OCI-M1 (cell line): Measurements from ENCODE around the gene OR2V2.
"Not testable (repeated sequence)": the region's sequence is repeated elsewhere in the genome, so short reads cannot be mapped to it uniquely, and the experiment has no call there.

Experiments
- DNase-seq: peaks from one replicate; lab custom pipeline; 2025; lab: John Stamatoyannopoulos, UW

The OR2V2 gene

DNA sequence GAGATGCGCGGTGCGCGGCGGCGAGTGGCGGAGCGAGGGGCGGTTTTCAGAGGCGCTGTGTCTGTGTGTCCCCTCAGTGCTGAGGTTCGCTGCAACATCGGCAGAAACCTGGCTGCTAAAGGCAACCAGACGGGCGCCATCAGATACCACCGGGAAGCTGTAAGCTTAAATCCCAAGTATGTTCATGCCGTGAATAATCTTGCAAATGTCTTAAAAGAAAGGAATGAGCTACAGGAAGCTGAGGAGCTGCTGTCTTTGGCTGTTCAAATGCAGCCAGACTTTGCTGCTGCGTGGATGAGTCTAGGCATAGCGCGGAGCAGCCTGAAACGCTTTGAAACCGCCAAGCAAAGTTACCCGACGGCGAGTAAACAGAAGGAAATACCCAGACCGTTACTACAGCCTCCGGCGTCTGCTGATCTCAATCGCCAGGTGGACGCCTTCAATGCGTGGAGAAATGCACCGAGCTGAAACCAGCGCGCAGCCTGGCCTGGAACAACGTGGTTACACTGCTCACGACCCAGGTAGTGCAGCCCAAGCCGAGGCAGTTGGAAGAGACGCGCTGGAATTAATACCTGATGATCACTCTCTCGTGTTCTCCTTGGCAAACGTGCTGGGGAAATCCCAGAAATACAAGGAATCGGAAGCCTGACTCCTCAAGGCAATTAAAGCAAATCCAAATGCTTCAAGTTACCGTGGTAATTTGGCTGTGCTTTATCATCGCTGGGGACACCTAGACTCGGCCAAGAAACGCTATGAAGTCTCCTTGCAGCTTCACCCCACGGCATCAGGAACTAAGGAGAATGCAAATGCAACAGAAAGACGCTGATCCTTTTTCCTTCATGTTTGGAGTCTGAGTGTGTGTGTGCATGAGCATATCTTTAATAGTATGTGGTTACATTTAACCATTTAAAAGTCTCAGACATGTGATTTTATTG lies 32.3 kb upstream of the OR2V2 start:
- DNase-seq: no peak

- no peak for DNase-seq
These were observed 29.0 kb upstream of the OR2V2 start for GRCh38 chr5:181118369-181118768.

DNA sequence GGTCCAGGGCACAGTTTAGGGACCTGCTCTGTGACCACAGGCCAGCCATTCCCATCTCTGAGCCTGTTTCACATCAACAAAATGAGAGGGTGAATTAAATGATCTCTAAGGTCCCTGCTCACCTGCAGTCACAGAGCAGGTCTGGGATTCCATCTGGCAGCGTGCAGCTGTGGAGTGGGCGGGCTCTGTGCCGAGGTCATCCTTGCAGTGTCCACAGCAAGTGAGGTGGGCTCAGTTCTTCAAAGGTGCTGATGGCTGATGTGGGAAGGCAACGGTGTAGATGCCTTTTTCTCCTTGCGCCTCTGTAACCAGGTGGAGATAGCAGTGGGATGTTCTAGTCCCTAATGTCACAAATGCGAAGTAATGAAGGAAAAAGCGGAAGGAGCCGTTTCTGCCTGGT lies 28.3 kb upstream of the OR2V2 start:
- no peak for DNase-seq

DNA sequence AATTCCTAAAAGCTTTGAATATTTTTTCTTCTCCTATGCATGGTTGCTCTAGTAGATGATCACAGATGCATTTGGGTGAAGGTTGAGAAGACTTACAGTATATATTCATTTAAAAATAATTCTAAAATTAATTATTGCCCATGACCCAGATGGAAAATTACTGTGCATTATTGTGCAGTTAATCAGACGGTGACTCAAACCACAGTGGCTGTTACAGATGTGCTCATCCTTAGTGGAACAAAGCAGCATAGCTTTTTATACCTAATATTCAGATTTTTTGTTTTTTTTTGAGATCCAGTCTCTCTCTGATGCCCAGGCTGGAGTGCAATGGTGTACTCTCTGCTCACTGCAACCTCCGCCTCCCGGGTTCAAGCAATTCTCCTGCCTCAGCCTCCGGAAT lies 27.1 kb upstream of the OR2V2 start:
- no peak for DNase-seq

DNA sequence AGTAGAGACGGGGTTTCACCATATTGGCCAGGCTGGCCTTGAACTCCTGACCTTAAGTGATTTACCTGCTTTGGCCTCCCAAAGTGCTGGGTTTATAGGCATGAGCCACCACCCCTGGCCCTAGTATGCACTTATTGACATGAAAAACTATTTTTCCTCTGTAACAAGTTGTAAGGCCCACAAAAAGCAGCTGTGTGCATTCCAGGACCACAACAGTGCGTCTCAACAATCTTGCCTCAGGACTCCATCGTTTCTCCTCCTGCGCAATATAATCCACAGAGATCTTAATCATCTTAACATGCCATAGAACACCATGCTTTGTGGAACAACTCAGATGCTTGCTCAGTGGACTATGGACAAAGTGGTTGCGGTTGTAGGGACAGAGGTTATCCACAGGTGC lies 26.6 kb upstream of the OR2V2 start:
- DNase-seq: no peak

DNA sequence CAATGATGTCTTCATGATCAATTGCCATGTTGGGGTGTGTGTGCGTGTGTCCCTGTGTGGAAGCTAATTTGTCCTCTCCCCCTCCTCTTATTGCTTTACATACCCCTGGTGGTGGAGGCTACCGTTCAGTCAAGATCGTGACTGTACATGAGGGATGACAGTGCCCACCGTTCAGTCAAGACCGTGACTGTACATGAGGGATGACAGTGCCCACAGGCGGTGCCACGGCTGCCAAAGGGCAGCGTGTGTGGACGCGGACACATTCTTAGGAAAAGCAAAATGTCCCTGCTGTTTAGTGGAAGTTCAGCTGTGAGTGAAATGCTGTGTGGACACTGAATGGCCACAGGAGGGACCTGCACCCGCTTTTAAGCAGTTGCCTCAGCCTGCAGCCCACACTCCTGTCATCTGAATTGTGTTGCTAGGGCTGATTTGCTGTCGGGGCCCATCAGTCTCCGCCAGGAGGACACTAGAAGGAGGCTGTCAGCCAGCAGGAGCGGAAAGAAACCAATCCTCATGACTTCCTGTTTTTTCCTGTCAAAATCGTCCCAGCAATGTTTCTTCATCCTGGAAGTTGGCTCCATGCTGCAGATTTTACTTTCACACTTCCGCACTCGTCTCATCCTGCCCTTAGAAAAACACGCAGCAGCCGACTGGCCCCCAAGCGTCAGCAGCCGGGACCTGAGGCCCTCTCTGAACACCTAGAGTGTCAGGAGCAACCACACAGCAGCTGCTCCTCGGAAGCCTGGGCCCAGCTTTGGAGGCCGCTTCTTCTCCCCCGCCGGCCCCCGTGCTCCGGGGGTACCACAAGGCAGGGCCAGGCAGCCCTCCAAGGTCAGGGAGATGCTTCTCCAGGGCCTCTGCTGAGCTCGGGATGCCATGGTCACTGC lies 25.5 kb upstream of the OR2V2 start:
- DNase-seq: no peak

DNA sequence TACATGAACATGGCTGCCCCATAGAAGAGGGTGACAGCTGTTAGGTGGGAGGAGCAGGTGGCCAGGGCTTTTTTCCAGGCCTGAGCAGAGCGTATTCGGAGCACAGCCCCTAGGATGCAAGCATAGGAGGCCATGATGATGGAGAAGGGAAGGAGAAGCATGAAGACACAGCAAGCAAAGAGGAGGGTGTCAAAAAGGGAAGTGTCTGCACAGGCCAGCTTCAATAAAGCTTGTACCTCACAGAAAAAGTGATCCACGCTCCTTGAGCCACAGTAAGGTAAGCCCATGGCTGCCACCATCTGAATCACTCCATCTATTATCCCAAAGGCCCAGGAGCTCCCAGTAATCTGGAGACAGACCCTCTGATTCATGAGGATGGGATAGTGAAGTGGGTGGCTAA lies 22.9 kb upstream of the OR2V2 start:
- no peak for DNase-seq

DNA sequence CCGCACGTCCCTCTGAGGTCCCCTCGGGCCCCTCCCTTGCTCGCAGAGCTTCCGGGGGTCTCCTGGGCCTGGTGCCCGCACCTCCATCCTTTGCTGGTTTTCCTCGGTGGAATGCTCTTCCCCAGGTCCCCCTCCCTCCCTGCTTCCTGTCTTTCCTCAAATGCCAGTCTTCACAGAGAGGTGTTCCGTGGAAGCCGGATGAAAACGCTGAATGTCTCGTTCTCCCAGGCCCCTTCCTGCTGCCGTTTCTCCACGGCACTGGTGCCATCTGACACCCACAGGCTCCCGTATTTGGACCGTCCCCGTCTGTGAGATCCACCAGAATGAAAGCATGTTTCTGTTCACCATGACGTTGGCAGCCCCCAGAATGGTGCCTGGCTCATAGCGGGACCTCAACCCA lies 20.5 kb upstream of the OR2V2 start:
- no peak for DNase-seq

- DNase-seq: no peak
These were observed 19.9 kb upstream of the OR2V2 start for GRCh38 chr5:181127456-181127855.

DNA sequence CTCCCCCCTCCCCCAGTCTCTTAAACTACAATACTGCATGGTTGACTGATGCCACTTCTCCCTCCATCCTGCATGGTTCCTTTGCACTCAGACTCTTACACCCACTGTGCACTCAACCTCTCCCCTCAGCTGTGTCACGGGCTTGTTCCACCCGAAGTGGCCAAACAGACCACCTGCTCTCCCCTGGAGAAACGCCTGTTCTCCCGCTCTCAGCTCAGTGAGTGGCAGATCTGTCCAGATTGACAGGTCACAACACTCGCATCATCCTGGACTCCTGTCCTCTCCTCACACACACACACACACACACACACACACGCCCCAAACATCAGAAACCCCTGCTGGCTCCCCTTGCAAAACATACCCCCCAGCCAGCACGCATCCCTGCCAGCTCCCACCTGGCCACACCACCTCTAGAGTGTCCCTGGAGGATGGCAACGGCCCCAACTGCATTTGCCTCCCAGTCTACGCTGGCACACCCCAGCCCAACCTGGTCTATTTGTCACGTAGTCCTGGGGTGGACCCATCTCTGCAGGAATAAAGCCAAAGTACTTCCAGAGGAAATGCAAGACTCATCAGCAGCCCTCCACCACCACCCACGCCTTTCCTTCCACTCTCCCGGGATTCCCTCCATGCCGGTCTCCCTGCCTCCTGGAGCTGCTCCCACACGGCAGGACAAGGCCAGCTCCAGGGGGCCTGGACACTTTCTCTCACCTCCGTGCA lies 19.3 kb upstream of the OR2V2 start:
- no peak for DNase-seq

GRCh38 chr5:181129601-181130000 lies 17.8 kb upstream of the OR2V2 start:
- DNase-seq: no peak

GRCh38 chr5:181130081-181130480 lies 17.3 kb upstream of the OR2V2 start:
- not testable (repeated sequence) for DNase-seq

DNA sequence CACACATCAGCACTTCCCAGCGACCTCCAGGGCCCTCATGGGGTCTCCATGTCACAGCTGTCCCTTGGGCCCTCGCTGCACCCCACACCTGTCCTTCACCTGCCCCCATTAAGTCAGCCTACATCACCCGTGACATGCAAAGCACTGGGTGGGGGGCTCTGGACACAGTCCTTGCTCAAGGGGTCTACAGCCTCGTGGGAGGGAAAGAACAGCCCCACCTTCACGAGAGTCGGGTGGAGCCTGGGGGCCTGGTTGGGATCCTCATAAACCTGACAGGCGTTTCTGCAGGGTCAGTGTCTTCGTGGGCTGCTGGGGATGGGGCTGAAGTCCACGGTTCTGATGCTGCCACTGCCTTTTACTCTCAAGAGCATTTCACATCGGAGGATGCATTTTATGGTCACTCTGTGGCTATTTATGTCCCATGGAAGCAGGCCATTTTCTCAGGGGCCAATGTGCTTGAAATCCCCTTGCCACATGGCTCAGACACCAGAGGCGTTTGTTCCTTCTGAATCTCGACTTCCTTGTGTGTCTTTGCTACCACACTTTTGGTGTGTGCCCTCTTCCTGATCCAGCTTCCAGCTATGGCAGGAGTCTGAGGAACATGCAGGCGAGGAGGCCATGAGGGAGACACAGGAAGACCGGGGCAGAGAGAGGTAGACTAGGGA lies 16.4 kb upstream of the OR2V2 start, which contains the start of gene OR2V1:
Gene OR2V1 (minus strand): TSS at position 338 of the 665 bp plus-strand sequence. CDS start 5,865 bp downstream, outside the sequence.
- DNase-seq: no peak

GRCh38 chr5:181131514-181131913 lies 15.9 kb upstream of the OR2V2 start:
- DNase-seq: no peak

- DNase-seq: no peak
These were observed 14.3 kb upstream of the OR2V2 start for GRCh38 chr5:181133083-181133482.

- peak; percentile 93 for DNase-seq
These were observed 13.7 kb upstream of the OR2V2 start for GRCh38 chr5:181133610-181134231.

DNA sequence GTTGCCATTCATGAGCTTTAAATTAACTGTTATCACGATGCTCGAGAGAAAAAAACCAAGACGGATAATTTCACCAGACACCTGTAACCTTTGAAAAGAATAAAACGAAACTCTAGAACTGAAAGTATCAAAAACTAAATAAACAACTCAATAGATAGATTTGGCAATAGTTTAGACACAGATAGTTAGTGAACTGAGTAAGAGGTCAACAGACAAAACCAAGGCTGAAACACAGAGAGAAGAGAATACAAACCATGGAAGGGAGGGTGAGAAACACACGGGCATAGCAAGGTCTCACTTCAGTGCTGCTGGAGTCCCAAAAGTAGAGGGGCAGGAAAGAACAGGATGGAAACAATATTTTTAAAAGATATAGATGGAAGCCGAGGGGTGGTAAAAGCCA lies 13.1 kb upstream of the OR2V2 start:
- DNase-seq: no peak

DNA sequence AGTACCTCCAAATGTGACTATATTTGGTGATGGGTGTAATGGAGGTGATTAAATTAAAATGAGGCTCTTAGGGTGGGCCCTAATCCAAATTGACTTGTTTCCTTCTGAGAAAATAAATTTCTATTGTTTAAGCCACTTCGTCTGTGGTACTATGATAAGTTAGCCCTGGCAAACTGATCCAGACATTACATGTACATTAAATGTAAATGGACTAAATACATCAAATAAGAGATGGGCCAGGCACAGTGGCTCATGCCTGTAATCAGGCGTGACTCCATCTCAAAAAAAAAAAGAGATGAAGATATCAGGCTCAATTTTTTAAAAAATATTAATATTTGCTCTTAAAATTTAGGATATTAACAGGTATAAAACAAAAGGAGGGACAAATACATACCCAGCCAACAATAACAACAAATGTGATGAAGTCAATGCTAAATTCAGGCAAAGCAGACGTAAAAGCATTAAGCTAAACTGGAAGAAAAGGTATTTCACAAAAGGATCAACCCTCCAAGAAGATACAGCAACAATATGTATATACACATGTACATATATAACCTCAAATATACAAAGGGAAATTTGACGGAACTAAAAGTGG lies 10.9 kb upstream of the OR2V2 start:
- DNase-seq: no peak

GRCh38 chr5:181138258-181138657 lies 9.1 kb upstream of the OR2V2 start:
- no peak for DNase-seq

DNA sequence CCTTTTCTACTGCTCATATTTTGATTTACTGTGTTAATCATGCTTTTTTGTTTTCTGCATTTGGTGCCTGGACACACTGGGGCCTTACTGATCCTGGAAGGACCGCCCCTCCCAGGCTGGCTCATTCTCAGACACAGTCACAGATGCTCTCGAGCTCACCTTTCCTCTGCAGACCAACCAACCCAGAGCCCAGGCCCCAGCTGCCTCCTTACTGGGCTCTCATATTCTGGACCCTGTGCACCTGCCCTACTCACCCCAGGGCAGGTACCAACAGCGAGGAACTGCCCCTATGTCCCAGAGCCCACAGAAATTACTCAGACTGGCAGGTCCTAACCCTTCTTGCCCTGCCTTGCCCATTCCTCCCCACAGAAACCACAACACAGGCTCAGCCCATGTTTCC lies 6.6 kb upstream of the OR2V2 start:
- no peak for DNase-seq

DNA sequence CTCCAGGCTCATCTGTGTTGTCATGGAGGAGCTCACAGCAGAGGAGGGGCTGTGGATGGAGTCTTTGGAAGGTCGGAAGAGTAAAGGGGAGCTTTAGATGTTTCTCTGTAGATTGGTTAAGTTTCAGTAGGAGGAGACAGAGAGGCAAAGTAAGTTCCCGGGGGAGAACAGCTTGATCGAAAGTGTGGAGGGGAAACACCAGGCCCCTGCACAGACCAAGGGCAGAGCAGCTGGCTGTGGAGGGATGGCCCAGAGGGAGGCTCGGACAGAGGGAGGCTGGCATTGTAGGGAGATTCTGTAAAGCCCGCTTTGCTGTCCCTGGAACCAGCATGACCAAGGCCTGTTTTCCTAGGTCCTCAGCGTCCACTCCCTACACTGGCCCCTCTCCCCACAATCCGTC lies 5.3 kb upstream of the OR2V2 start:
- DNase-seq: no peak
